Tibial artery (tissue), 4 donors: Measurements from ENCODE around the gene MGMT.

Experiments used
- DNase-seq, 2 donors: peaks; one replicate each; pipeline ENCODE4 v3.0.0-alpha.2; 2019
- H3K27ac ChIP-seq, 2 donors: fragments of 200-600 bp; sonication (generic) in 1 of 2; 1 replicate in 1 of 2; 2 replicates in 1 of 2; pipeline ENCODE4 v1.5.1; 2018 to 2019; ENCODE audit warnings: mild to moderate bottlenecking in 1 of 2
- H3K27me3 ChIP-seq, 2 donors: fragments of 200-600 bp; sonication (generic) in 1 of 2; one replicate each; pipeline versions ENCODE4 v1.5.1 to v1.6.0; 2016 to 2019
- H3K36me3 ChIP-seq, 3 donors: fragments of 200-600 bp; sonication (generic) in 2 of 3; one replicate each; pipeline ENCODE4 v1.5.1; 2016 to 2019; ENCODE audit warnings: mild to moderate bottlenecking in 2 of 3
- H3K4me1 ChIP-seq, 4 donors: fragments of 200-600 bp; sonication (generic) in 2 of 4; 1 replicate in 3 of 4; 2 replicates in 1 of 4; pipeline ENCODE4 v1.5.1; 2016 to 2019
- H3K4me3 ChIP-seq, 2 donors: fragments of 200-600 bp; sonication (generic) in 1 of 2; 1 replicate in 1 of 2; 2 replicates in 1 of 2; pipeline ENCODE4 v1.5.1; 2018 to 2019; ENCODE audit warnings: mild to moderate bottlenecking in 2 of 2
- H3K9me3 ChIP-seq, 3 donors: fragments of 200-600 bp; sonication (generic) in 1 of 3; one replicate each; pipeline ENCODE4 v1.5.1; 2016 to 2019
- CTCF ChIP-seq, 2 experiments: fragments of 200-600 bp in 1 of 2; fragments of 450-650 bp in 1 of 2; IDR thresholded peaks; one replicate each; pipeline ENCODE4 v1.5.1; 2017 to 2019; ENCODE audit warnings: antibody characterized with exemption in 2 of 2, mild to moderate bottlenecking in 1 of 2, moderate library complexity in 1 of 2
- intact Hi-C: fragments of 100-400 bp; cut with DNase I; formaldehyde crosslinking; loops from one replicate; pipeline ENCODE4 v1.15.0; 2023; ENCODE audit warnings: low total_unique reads

Gene MGMT

DNA sequence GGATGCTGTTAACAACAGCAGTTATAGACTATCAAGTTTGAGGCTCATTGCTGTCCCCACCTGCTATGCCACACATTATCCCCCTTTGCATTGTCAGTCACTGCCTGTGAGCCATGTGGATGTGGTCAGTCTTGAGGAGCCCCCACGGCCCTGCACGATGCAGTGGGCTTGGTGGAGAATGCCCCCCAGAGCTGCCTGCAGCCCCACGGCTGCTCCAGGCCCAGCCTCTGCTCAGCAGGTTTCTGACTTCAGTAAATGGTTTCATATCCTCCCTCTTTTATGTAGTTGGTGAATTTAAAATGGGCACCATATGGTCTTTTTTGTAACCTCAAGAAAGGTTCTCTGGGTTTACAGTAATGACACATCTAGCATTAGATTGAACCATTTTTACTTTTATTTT, 332.9 kb downstream of the MGMT start:
- H3K27ac ChIP-seq = no peak overlapping the region
- H3K36me3 ChIP-seq = no peaks in the 10 kb centered on the region
- TF ChIP-seq CTCF (IDR thresholded peaks at IDR 0.05) = no peak
- no peak for DNase-seq
- intact Hi-C loops = no loop called here
- peaks cover 0 to 15% (median 12%) of the 10 kb centered on the region in 3 donors for H3K9me3 ChIP-seq
- no peak overlapping the region for H3K4me3 ChIP-seq
- no peaks in the 10 kb centered on the region for H3K27me3 ChIP-seq
- H3K4me1 ChIP-seq = no peaks in the 10 kb centered on the region

DNA sequence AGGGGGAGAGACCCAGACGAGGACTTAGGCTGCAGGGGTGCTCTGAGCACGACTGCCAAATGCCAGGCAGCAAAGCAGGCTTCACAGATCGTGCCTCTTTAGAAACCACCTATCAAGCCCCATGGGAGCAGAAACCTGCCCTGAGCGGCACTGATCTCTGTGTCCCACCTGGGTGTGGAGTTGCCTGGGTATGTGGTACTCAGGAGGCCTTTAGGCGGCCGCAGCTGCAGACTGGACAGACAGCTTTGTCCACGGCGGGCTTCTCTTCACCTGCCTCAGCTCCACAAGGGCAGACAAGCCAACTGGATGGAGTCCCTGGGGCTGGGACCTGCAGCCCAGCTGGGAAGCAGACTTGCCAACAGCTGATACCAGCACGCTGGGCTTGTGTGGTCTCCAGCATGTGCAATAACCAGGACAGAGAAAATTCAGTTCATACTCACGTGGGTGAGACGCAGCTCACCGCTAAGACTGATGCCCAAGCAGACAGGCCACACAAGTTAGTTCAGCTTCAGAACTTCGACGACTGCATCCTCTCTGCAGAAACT, 333.8 kb downstream of the MGMT start:
- no peaks in the 10 kb centered on the region for H3K27me3 ChIP-seq
- H3K36me3 ChIP-seq = peaks cover 0 to 2% (median 0%) of the 10 kb centered on the region in 3 donors
- TF ChIP-seq CTCF (IDR thresholded peaks at IDR 0.05) = no peak
- DNase-seq = no peak
- intact Hi-C loops = no loop called here
- H3K9me3 ChIP-seq = peaks cover 0 to 18% (median 12%) of the 10 kb centered on the region in 3 donors
- H3K27ac ChIP-seq = no peak overlapping the region
- H3K4me3 ChIP-seq = no peak overlapping the region
- no peaks in the 10 kb centered on the region for H3K4me1 ChIP-seq

- intact Hi-C loops = no loop called here
- H3K4me1 ChIP-seq = no peaks in the 10 kb centered on the region
- no peak overlapping the region for H3K27ac ChIP-seq
- peaks cover 0 to 3% (median 0%) of the 10 kb centered on the region in 3 donors for H3K36me3 ChIP-seq
- peaks cover 0 to 7% of the 10 kb centered on the region in 2 donors for H3K27me3 ChIP-seq
- peaks cover 0 to 25% (median 13%) of the 10 kb centered on the region in 3 donors for H3K9me3 ChIP-seq
- DNase-seq = no peak
- H3K4me3 ChIP-seq = no peak overlapping the region
- TF ChIP-seq CTCF (IDR thresholded peaks at IDR 0.05) = no peak
These were observed 340.2 kb downstream of the MGMT start for GRCh38 chr10:129807211-129807610.

DNA sequence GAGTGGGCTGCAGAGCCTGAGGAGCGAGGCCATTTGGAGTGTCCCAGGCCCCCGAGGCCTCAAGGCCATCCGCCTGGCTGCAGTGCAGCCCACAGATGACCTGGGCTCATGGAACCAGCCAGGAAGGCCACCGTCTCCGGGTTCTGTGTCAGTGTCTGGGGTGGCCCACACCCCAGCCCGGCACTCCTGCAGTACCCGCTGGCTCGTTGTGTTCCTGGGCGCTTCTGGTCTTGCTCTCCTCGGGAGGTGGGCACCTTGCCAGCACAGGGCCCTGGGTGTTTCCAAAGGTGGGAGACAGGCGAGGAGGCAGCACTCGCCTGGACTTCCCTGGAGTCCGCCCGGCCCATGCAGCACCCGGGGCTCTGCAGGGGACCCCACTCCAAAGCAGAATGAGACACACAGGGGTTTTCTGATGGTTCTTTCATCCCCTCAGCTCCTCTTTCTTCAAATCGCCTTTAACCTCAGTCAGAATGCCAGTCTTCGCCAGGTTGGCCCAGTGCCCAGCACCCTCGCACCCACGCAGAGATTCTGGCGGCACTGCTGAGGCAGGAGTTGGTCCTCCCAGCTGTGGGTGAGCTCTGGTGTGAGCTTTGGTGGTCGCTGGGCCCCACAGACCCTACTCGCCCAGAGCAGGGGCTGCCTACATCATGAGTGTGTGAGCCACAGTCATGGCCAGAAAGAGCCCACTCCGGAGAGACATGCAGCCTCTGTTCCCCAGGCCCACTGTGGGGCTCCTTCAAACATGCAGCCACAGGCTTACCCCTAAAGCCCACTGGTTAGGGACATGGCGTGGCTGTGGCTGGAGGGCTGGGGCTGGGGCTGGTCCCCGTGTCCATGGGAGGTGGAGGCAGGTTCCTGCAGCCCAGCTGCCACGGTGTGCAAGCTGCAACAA, 341.3 kb downstream of the MGMT start:
- no peak for TF ChIP-seq CTCF (IDR thresholded peaks at IDR 0.05)
- Histone ChIP-seq H3K27ac (no peak overlapping the region), H3K4me1 (no peaks in the 10 kb centered on the region), H3K9me3 (peaks cover 0 to 17% (median 6%) of the 10 kb centered on the region in 3 donors), H3K27me3 (peaks cover 0 to 7% of the 10 kb centered on the region in 2 donors), H3K36me3 (peaks cover 0 to 3% (median 0%) of the 10 kb centered on the region in 3 donors), H3K4me3 (no peak overlapping the region)
- DNase-seq = no peak
- intact Hi-C loops = no loop called here

- Histone ChIP-seq H3K27ac (no peak overlapping the region), H3K27me3 (peaks cover 0 to 7% of the 10 kb centered on the region in 2 donors), H3K4me3 (no peak overlapping the region), H3K4me1 (no peaks in the 10 kb centered on the region), H3K36me3 (peaks cover 0 to 3% (median 0%) of the 10 kb centered on the region in 3 donors), H3K9me3 (peaks cover 0 to 18% (median 4%) of the 10 kb centered on the region in 3 donors)
- intact Hi-C loops = no loop called here
- TF ChIP-seq CTCF (IDR thresholded peaks at IDR 0.05) = no peak
- no peak for DNase-seq
These were observed 342.4 kb downstream of the MGMT start for GRCh38 chr10:129809431-129809830.
